Body of pancreas (tissue), 4 donors: ENCODE results near the gene ATAD5. TPM values are rescaled to one million over a fixed set of nuclear protein-coding genes. Genes with fewer than 3 reads are reported as not detected.
"Not testable (repeated sequence)": the region's sequence is repeated elsewhere in the genome, so short reads cannot be mapped to it uniquely, and the experiment has no call there.

Source experiments
- ATAC-seq: fragments of 150-250 bp; one replicate; pipeline ENCODE4 v1.9.1; 2016
- DNase-seq, 4 donors: peaks; one replicate each; pipeline ENCODE4 v3.0.0-alpha.2; 2019
- H3K27ac ChIP-seq, 4 donors: fragments of 200-600 bp; sonication (generic); 1 replicate in 3 of 4; 2 replicates in 1 of 4; pipeline versions ENCODE4 v1.5.1 to v1.6.1; 2016 to 2019; ENCODE audit warnings: mild to moderate bottlenecking in 1 of 4, mixed read lengths in 1 of 4, moderate library complexity in 1 of 4
- H3K27me3 ChIP-seq, 2 donors: fragments of 200-600 bp; sonication (generic); one replicate each; pipeline ENCODE4 v1.6.0; 2016; ENCODE audit warnings: mild to moderate bottlenecking in 1 of 2
- H3K36me3 ChIP-seq, 2 donors: fragments of 200-600 bp; sonication (generic); replicated peaks in 1 of 2; 2 replicates each; pipeline ENCODE4 v1.5.1; 2016; ENCODE audit warnings: low read depth in 2 of 2; ENCODE audit not compliant: insufficient read depth in 1 of 2
- H3K4me1 ChIP-seq: fragments of 200-600 bp; sonication (generic); one replicate; pipeline ENCODE4 v1.6.0; 2016
- H3K4me3 ChIP-seq, 2 donors: fragments of 200-600 bp; sonication (generic); 1 replicate in 1 of 2; 2 replicates in 1 of 2; pipeline ENCODE4 v1.5.1; 2016 to 2019
- H3K9me3 ChIP-seq, 3 donors: fragments of 200-600 bp; sonication (generic); 1 replicate in 2 of 3; 2 replicates in 1 of 3; pipeline ENCODE4 v1.5.1; 2016
- POLR2A ChIP-seq, 3 donors: fragments of 450-650 bp; IDR thresholded peaks; one replicate each; pipeline ENCODE4 v1.6.1; 2016; ENCODE audit warnings: antibody characterized with exemption in 3 of 3, mild to moderate bottlenecking in 2 of 3
- WGBS, 2 donors: methylation state at CpG; one replicate each; pipeline ENCODE4 v1.1.5; 2017; 5-methylcytosine and 5-hydroxymethylcytosine counted together
- intact Hi-C: fragments of 100-400 bp; cut with DNase I; formaldehyde crosslinking; loops from one replicate; pipeline ENCODE4 v1.15.1; 2023
- total RNA-seq, 2 donors: library from RNA; depleted of rRNA; stranded (reverse); fragments of >200 nt; gene quantifications; one replicate each; pipeline ENCODE4 v1.1.0, GENCODE V29; 2016
- TF ChIP-seq, protein P1 (sequence below), 7 experiments: fragments of 450-650 bp in 4 of 7; fragments of 200-600 bp in 3 of 7; sonication (generic) in 3 of 7; IDR thresholded peaks; one replicate each; pipeline ENCODE4 v1.5.1; 2016 to 2019; ENCODE audit warnings: antibody characterized with exemption in 7 of 7

The ATAD5 gene
- total RNA-seq, 2 donors from 2014 or later, result 1.0 to 1.6 TPM

DNA sequence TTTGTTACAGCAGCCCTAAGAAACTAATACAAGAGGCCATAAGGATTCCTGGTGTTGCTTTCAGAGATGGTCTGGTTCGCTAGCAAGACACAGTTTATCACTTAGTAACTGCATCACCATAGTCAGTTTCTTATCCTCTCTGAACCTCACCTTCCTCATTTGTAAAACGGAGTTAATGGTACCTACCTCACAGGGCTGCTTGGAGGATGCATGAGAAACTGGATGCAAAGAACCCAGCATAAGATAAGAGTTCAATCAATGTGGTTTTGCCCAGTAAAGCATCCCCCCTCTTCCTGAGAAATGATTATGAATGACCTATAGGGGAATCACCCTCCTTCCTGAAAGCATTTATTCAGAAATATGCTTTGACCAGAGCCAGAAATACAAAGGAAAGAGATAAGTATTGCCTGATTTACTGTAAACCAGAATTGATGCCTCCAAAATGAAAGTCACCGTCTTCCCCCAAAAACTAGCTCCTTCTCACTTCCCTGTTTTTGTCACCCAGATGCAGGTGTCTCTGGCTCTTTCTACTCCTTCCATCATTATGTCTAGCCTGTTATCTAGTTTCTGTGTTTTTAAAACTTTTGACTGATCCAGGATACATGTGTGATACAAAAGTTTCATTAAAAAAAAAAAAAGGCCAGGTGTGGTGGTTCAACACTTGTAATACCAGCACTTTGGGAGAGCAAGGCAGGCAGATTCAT lies 77.1 kb downstream of the ATAD5 start:
- TF ChIP-seq, protein P1, sequence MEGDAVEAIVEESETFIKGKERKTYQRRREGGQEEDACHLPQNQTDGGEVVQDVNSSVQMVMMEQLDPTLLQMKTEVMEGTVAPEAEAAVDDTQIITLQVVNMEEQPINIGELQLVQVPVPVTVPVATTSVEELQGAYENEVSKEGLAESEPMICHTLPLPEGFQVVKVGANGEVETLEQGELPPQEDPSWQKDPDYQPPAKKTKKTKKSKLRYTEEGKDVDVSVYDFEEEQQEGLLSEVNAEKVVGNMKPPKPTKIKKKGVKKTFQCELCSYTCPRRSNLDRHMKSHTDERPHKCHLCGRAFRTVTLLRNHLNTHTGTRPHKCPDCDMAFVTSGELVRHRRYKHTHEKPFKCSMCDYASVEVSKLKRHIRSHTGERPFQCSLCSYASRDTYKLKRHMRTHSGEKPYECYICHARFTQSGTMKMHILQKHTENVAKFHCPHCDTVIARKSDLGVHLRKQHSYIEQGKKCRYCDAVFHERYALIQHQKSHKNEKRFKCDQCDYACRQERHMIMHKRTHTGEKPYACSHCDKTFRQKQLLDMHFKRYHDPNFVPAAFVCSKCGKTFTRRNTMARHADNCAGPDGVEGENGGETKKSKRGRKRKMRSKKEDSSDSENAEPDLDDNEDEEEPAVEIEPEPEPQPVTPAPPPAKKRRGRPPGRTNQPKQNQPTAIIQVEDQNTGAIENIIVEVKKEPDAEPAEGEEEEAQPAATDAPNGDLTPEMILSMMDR (IDR thresholded peaks at IDR 0.05), result no peak
- TF ChIP-seq POLR2A (IDR thresholded peaks at IDR 0.05), result no peak
- intact Hi-C loops, result no loop called here
- no peaks in the 10 kb centered on the region for H3K9me3 ChIP-seq
- no peak for DNase-seq
- H3K27ac ChIP-seq, result no peak overlapping the region
- ATAC-seq, result no peak
- H3K4me3 ChIP-seq, result no peak overlapping the region
- WGBS, 2 donors, result 72 to 80% methylated on average over 3 of the region's 3 CpGs
- no peaks in the 10 kb centered on the region for H3K27me3 ChIP-seq
- no peaks in the 10 kb centered on the region for H3K36me3 ChIP-seq
- peaks cover 17% of the 10 kb centered on the region for H3K4me1 ChIP-seq

DNA sequence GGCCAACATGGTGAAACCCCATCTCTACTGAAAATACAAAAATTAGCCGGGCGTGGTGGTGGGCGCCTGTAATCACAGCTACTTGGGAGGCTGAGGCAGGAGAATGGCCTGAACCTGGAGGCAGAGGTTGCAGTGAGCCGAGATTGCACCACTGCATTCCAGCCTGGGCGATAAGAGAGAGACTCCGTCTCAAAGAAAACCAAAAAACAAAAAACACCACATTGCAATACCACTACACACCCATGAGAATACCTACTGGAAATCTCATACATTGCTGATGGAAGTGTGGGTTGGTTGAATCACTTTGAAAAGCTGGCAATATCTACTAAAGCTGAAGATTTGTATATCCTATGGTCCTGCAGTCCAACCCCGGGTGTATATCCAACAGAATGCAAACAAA lies 78.4 kb downstream of the ATAD5 start:
- H3K27ac ChIP-seq, DNase-seq, H3K36me3 ChIP-seq, H3K9me3 ChIP-seq, intact Hi-C loops, H3K4me3 ChIP-seq, H3K27me3 ChIP-seq, ATAC-seq: not testable (repeated sequence)
- 92 to 94% methylated on average over 7 of the region's 7 CpGs for WGBS, 2 donors
- H3K4me1 ChIP-seq, result peaks cover 15% of the 10 kb centered on the region

DNA sequence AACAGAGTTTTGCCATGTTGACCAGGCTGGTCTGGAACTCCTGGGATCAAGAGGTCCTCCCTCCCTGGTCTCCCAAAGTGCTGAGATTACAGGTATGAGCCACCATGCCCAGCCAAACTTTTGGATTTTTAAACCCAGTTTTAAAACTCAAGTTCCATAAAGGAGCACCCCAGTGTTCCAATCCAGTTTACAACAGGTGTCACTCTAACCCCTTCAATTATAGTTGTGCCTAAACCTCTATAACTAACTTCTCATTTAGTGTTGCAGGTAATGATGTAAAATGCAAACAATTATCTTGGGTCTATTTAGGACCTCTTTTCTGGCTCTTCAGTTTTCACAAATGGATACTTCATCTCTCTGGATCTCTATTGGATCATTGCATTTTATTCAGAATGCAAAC lies 82.2 kb downstream of the ATAD5 start:
- no peak for DNase-seq
- peaks cover 9% of the 10 kb centered on the region for H3K4me1 ChIP-seq

DNA sequence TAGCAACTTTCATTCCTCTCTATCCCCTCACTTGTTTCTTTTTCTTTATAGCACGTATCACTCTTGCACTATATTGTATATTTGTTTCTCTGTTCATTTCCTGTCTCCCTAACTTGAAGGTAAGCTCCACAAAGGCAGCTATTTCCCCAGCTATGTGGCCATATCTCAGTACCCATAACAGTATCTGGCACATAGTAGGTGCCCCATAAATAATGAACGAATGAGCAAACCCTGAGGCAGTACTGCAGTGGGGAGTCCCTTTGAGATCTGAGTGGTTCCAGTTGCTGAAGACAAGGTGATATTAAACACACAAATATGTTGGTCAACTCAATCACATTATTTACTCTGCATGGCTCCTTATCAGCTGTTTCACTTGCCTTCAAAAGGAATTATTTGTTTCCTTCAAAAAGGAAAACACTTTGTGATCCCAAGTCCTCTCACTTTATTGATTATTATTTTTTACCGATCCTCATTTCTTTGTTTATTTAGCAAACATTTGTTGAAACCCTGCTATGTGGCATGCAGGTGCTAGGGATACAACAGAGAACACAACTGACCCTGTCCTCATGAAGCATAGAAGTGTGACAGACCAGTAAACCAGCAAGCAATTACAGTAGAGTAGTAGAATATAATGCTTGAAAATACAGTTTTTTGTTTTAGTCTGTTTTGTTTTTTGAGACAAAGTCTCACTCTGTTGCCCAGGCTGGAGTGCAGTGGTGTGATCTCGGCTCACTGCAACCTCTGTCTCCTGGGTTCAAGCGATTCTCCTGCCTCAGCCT lies 84.3 kb downstream of the ATAD5 start:
- 54 to 55% methylated on average over 5 of the region's 5 CpGs for WGBS, 2 donors
- Histone ChIP-seq H3K9me3 (no peaks in the 10 kb centered on the region), H3K4me1 (peaks cover 9% of the 10 kb centered on the region), H3K36me3 (no peaks in the 10 kb centered on the region), H3K4me3 (no peak overlapping the region), H3K27ac (no peak overlapping the region), H3K27me3 (no peaks in the 10 kb centered on the region)
- ATAC-seq (no peak), DNase-seq (no peak)
- TF ChIP-seq, protein P1 (IDR thresholded peaks at IDR 0.05), result no peak
- TF ChIP-seq POLR2A (IDR thresholded peaks at IDR 0.05), result no peak
- intact Hi-C loops, result no loop called here

More for the DNA sequence above, 82.2 kb downstream of the ATAD5 start:
- no peaks in the 10 kb centered on the region for H3K36me3 ChIP-seq
- no peak overlapping the region for H3K4me3 ChIP-seq
- H3K27me3 ChIP-seq, result no peaks in the 10 kb centered on the region
- H3K27ac ChIP-seq, result no peak overlapping the region
- TF ChIP-seq, protein P1 (IDR thresholded peaks at IDR 0.05), result no peak
- TF ChIP-seq POLR2A (IDR thresholded peaks at IDR 0.05), result no peak
- intact Hi-C loops, result no loop called here
- no peak for ATAC-seq
- H3K9me3 ChIP-seq, result no peaks in the 10 kb centered on the region

DNA sequence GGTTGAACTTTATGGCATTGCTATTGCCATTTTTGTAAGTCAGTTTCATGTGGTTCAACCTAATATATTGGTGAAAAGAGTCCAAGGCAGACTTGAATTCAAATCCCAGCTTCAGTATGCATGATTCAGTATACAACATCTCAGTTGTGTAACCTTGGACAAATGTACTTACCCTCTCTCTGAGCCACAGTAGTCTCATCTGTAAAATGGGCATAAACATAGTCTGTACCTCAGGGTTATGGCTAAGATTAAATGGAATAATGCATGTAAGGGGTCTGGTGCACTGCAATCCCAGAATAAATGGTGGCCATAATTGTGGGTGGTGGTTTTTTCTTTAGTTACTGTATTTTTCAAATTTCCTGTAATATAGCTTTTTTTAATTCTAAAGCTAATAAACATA lies 85.3 kb downstream of the ATAD5 start:
- intact Hi-C loops, result no loop called here
- no peak for ATAC-seq
- Histone ChIP-seq H3K4me1 (peaks cover 19% of the 10 kb centered on the region), H3K36me3 (no peaks in the 10 kb centered on the region), H3K9me3 (no peaks in the 10 kb centered on the region), H3K27ac (no peak overlapping the region), H3K27me3 (no peaks in the 10 kb centered on the region), H3K4me3 (no peak overlapping the region)
- TF ChIP-seq, protein P1 (IDR thresholded peaks at IDR 0.05), result no peak
- no peak for TF ChIP-seq POLR2A (IDR thresholded peaks at IDR 0.05)
- no peak for DNase-seq
